LoVo (cell line): ENCODE measurements around the gene LPA.
"Not testable (repeated sequence)": the region's sequence is repeated elsewhere in the genome, so short reads cannot be mapped to it uniquely, and the experiment has no call there.

Experiments
- DNase-seq: peaks from one replicate; pipeline ENCODE4 v3.0.0-alpha.2; 2016; ENCODE audit warnings: low spot score

LPA gene

GRCh38 chr6:160664198-160664597, at the start of gene LPA:
LPA (minus strand) TSS chr6:160664275; CDS start chr6:160664214, 61 bp downstream.
- not testable (repeated sequence) for DNase-seq

- DNase-seq, result not testable (repeated sequence)
Measured at GRCh38 chr6:160708993-160709392, 44.9 kb upstream of the LPA start.

GRCh38 chr6:160704688-160705087, 40.6 kb upstream of the LPA start:
- DNase-seq, result not testable (repeated sequence)

- not testable (repeated sequence) for DNase-seq
Measured at GRCh38 chr6:160701918-160702680, 38.0 kb upstream of the LPA start, which contains the start of gene PLG. PLG (plus strand) TSS chr6:160702244; CDS start chr6:160702305, 61 bp downstream.

GRCh38 chr6:160697826-160698225, 33.8 kb upstream of the LPA start:
- no peak for DNase-seq

GRCh38 chr6:160696884-160697283, 32.8 kb upstream of the LPA start:
- not testable (repeated sequence) for DNase-seq

- not testable (repeated sequence) for DNase-seq
Measured at GRCh38 chr6:160695622-160696021, 31.5 kb upstream of the LPA start.

- DNase-seq, result not testable (repeated sequence)
Measured at GRCh38 chr6:160695025-160695424, 30.9 kb upstream of the LPA start.

- DNase-seq, result no peak
Measured at GRCh38 chr6:160692369-160692959, 28.4 kb upstream of the LPA start.

- no peak for DNase-seq
Measured at GRCh38 chr6:160691617-160692016, 27.5 kb upstream of the LPA start.

- no peak for DNase-seq
Measured at GRCh38 chr6:160690458-160690857, 26.4 kb upstream of the LPA start.

- no peak for DNase-seq
Measured at GRCh38 chr6:160685762-160686450, 21.8 kb upstream of the LPA start.

- DNase-seq, result not testable (repeated sequence)
Measured at GRCh38 chr6:160685101-160685761, 21.2 kb upstream of the LPA start.

- DNase-seq, result no peak
Measured at GRCh38 chr6:160679402-160679769, 15.3 kb upstream of the LPA start.

- no peak for DNase-seq
Measured at GRCh38 chr6:160678744-160679401, 14.8 kb upstream of the LPA start.

GRCh38 chr6:160678230-160678629, 14.2 kb upstream of the LPA start:
- no peak for DNase-seq

GRCh38 chr6:160676418-160676817, 12.3 kb upstream of the LPA start:
- DNase-seq, result not testable (repeated sequence)

- no peak for DNase-seq
Measured at GRCh38 chr6:160668589-160668988, 4.5 kb upstream of the LPA start.

- DNase-seq, result peak; percentile 20
Measured at GRCh38 chr6:160667639-160668481, 3.8 kb upstream of the LPA start.

- DNase-seq, result no peak
Measured at GRCh38 chr6:160662842-160663241, 1.2 kb downstream of the LPA start.

- DNase-seq, result no peak
Measured at GRCh38 chr6:160662429-160662828, 1.6 kb downstream of the LPA start.
